Lower lobe of right lung (tissue), 2 donors: Measurements from ENCODE around the gene CHST10. TPM values are rescaled to one million over a fixed set of nuclear protein-coding genes. Genes with fewer than 3 reads are reported as not detected.
"Not testable (repeated sequence)": the region's sequence is repeated elsewhere in the genome, so short reads cannot be mapped to it uniquely, and the experiment has no call there.

Experiments
- ATAC-seq, 2 donors: fragments of 200-7000 bp; cut with Tn5 transposase; one replicate each; pipeline ENCODE4 v1.9.1; 2020 to 2022; ENCODE audit warnings: mild to moderate bottlenecking in 2 of 2, moderate library complexity in 2 of 2
- DNase-seq: peaks from one replicate; pipeline ENCODE4 v3.0.0-alpha.2; 2020
- H3K27ac ChIP-seq: fragments of 200-600 bp; one replicate; pipeline ENCODE4 v1.8.0; 2022
- H3K27me3 ChIP-seq: fragments of 200-600 bp; one replicate; pipeline ENCODE4 v1.8.0; 2022; ENCODE audit warnings: low read depth
- H3K36me3 ChIP-seq: fragments of 200-600 bp; one replicate; pipeline ENCODE4 v1.8.0; 2022; ENCODE audit warnings: mild to moderate bottlenecking
- H3K4me1 ChIP-seq: fragments of 200-600 bp; one replicate; pipeline ENCODE4 v1.8.0; 2022
- H3K4me3 ChIP-seq: fragments of 200-600 bp; one replicate; pipeline ENCODE4 v1.8.0; 2022; ENCODE audit warnings: mild to moderate bottlenecking
- H3K9me3 ChIP-seq: fragments of 200-600 bp; one replicate; pipeline ENCODE4 v1.8.0; 2022
- intact Hi-C: fragments of 100-400 bp; cut with DNase I; formaldehyde crosslinking; loops from one replicate; pipeline ENCODE4 v1.11.0; 2022
- total RNA-seq: library from RNA; stranded (reverse); fragmentation: NEBNext Ultra II Directional; extraction: Animal tissue kit (Norgen Biotek cat#: 25700); gene quantifications from one replicate; pipeline ENCODE4 v1.2.1, GENCODE V29; 2021
- TF ChIP-seq, protein P1 (sequence below): fragments of 200-600 bp; IDR thresholded peaks from one replicate; pipeline ENCODE4 v1.8.0; 2022; ENCODE audit warnings: antibody characterized with exemption, mild to moderate bottlenecking
- donor health status: DM: no; HTN: yes; CAD: no; lungs with severe emphysema.

The CHST10 gene
- total RNA-seq, 1 donor from 2014 or later: 7.6 TPM

DNA sequence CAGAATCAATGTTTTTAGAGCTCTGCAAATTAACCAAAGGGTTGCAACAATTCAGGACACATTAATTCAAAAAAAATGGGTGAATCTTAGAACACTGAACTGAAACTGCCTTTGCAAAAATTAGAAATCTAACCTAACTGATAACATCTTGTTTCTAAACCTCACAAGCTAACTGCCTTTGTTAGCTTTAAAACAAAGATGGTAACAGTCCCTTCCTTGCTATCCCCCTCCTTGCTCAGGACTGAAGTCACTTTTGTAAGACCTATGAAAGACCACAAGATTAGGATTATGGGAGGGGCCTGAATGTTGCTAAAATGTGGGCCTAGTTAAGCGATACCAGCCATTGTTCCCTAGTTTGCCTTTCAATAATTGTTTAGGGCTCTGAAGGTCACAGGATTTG is 50.3 kb downstream of the CHST10 start:
- Histone ChIP-seq H3K27me3 (no peaks in the 10 kb centered on the region), H3K4me3 (no peak overlapping the region), H3K27ac (no peak overlapping the region), H3K4me1 (no peaks in the 10 kb centered on the region), H3K36me3 (no peaks in the 10 kb centered on the region), H3K9me3 (peaks cover 17% of the 10 kb centered on the region)
- DNase-seq (no peak), ATAC-seq (no peak)
- intact Hi-C loops: no loop called here
- TF ChIP-seq, protein P1, sequence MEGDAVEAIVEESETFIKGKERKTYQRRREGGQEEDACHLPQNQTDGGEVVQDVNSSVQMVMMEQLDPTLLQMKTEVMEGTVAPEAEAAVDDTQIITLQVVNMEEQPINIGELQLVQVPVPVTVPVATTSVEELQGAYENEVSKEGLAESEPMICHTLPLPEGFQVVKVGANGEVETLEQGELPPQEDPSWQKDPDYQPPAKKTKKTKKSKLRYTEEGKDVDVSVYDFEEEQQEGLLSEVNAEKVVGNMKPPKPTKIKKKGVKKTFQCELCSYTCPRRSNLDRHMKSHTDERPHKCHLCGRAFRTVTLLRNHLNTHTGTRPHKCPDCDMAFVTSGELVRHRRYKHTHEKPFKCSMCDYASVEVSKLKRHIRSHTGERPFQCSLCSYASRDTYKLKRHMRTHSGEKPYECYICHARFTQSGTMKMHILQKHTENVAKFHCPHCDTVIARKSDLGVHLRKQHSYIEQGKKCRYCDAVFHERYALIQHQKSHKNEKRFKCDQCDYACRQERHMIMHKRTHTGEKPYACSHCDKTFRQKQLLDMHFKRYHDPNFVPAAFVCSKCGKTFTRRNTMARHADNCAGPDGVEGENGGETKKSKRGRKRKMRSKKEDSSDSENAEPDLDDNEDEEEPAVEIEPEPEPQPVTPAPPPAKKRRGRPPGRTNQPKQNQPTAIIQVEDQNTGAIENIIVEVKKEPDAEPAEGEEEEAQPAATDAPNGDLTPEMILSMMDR: no peak

DNA sequence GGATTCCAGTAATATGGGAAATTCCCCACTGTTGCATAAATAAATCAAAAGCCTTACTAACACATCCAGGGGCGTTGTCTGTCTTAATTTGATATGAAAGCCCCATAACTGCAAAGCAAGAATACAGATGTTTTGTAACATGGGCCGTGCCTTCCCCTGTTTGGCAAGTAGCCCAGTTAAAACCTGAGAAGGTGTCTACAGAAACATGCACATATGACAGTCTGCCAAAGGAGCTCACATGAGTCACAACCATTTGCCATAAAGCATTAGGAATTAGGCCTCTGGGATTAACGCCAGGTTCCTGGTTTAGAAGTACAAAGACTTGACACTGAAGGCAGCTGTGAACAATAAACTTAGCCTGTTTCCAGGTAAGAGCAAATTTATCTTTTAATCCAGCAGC is 52.0 kb downstream of the CHST10 start:
- DNase-seq (no peak), ATAC-seq (no peak)
- Histone ChIP-seq H3K4me3 (no peak overlapping the region), H3K4me1 (no peaks in the 10 kb centered on the region), H3K36me3 (no peaks in the 10 kb centered on the region), H3K27me3 (no peaks in the 10 kb centered on the region), H3K27ac (no peak overlapping the region), H3K9me3 (peaks cover 7% of the 10 kb centered on the region)
- TF ChIP-seq, protein P1: no peak
- intact Hi-C loops: no loop called here

DNA sequence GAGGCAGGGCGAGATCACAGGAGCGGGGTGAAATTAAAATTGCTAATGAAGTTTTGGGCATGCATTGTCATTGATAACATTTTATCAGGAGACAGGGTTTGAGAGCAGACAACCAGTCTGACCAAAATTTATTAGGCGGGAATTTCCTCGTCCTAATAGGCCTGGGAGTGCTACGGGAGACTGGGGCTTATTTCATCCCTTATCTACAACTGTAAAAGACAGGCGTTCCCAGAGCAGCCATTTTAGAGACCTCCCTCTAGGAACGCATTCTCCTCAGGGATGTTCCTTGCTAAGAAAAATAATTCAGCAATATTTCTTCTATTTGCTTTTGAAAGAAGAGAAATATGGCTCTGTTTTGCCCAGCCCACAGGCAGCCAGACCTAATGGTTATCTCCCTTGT is 55.2 kb downstream of the CHST10 start:
- intact Hi-C loops, H3K9me3 ChIP-seq, H3K27ac ChIP-seq: not testable (repeated sequence)

DNA sequence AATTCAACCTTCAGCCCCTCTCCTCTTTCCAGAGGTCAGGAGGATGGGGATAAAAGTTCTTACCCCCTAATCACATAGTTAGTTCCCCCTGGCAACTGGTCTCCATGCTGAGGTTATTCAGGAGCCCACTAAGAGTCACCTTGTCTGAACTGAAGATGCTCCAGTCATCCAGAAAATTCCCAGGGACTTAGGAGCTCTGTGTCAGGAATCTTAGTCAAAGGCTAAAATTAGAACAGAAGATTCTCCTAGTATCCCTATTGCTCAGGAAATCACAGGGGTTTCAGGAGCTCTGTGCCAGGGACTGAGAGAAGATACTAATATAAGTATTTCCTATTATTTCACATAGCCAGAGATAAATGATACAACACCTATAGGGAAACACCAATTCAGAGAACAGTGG is 57.9 kb downstream of the CHST10 start:
- no peak overlapping the region for H3K27ac ChIP-seq
- peaks cover 7% of the 10 kb centered on the region for H3K9me3 ChIP-seq
- no peaks in the 10 kb centered on the region for H3K36me3 ChIP-seq
- H3K4me1 ChIP-seq: no peaks in the 10 kb centered on the region
- H3K27me3 ChIP-seq: no peaks in the 10 kb centered on the region
- ATAC-seq (no peak), DNase-seq (no peak)
- intact Hi-C loops: no loop called here
- no peak overlapping the region for H3K4me3 ChIP-seq
- TF ChIP-seq, protein P1: no peak

More for the DNA sequence above, 55.2 kb downstream of the CHST10 start:
- H3K4me1 ChIP-seq, H3K4me3 ChIP-seq, DNase-seq, H3K36me3 ChIP-seq, H3K27me3 ChIP-seq, ATAC-seq: not testable (repeated sequence)

DNA sequence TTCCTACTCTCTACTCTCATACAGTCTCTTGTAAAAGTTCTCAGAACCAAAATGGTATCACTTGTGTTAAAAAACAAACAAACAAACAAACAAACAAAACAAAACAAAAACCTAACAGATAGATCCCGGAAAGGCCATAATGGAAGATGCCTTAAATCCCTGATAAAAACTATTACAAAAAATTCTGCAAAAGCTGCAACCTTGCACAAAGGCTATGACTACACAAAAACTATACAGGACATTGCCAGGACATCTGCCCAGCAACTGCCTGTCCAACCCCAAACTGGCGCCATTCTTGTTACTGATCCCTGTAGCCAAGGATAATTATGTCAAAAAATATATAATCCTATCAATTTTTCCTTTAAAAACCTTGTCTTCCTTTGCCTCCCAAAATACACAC is 58.9 kb downstream of the CHST10 start:
- intact Hi-C loops: no loop called here
- no peaks in the 10 kb centered on the region for H3K36me3 ChIP-seq
- TF ChIP-seq, protein P1: no peak
- DNase-seq (no peak), ATAC-seq (no peak)
- H3K27me3 ChIP-seq: no peaks in the 10 kb centered on the region
- peaks cover 7% of the 10 kb centered on the region for H3K9me3 ChIP-seq
- no peaks in the 10 kb centered on the region for H3K4me1 ChIP-seq
- no peak overlapping the region for H3K4me3 ChIP-seq
- H3K27ac ChIP-seq: no peak overlapping the region

DNA sequence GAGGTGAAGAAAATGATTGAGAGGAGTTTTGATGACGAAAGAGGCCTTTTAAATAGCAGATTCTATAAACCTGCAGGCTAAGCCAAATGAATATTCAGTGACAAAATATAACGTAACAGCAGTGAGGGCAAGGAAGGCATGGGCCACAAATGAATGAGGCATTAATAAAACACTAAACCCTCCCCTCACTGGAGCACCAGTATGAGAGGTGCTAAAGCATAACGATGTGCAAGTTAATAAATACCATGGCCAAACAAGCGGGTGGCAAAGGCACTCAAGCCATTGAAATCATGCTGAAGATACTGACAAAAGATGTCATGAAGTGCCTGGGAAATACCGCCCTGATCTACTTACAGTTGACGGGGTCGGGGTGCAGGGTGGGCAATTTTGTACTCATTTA is 64.9 kb downstream of the CHST10 start:
- no peaks in the 10 kb centered on the region for H3K9me3 ChIP-seq
- no peaks in the 10 kb centered on the region for H3K36me3 ChIP-seq
- no peak for ATAC-seq
- H3K4me3 ChIP-seq: no peak overlapping the region
- H3K27ac ChIP-seq: no peak overlapping the region
- DNase-seq: no peak
- TF ChIP-seq, protein P1: no peak
- H3K4me1 ChIP-seq: no peaks in the 10 kb centered on the region
- intact Hi-C loops: no loop called here
- no peaks in the 10 kb centered on the region for H3K27me3 ChIP-seq
